ENCODE measurements around the gene PMAIP1. TPM values are rescaled to one million over a fixed set of nuclear protein-coding genes. Genes with fewer than 3 reads are reported as not detected.

Gene PMAIP1
- total RNA-seq (2022; extraction: Qiagen RNA extraction; ENCODE audit: low read depth) = 9.4 to 13.9 TPM (median 12.9 TPM) in 5 replicates

DNA sequence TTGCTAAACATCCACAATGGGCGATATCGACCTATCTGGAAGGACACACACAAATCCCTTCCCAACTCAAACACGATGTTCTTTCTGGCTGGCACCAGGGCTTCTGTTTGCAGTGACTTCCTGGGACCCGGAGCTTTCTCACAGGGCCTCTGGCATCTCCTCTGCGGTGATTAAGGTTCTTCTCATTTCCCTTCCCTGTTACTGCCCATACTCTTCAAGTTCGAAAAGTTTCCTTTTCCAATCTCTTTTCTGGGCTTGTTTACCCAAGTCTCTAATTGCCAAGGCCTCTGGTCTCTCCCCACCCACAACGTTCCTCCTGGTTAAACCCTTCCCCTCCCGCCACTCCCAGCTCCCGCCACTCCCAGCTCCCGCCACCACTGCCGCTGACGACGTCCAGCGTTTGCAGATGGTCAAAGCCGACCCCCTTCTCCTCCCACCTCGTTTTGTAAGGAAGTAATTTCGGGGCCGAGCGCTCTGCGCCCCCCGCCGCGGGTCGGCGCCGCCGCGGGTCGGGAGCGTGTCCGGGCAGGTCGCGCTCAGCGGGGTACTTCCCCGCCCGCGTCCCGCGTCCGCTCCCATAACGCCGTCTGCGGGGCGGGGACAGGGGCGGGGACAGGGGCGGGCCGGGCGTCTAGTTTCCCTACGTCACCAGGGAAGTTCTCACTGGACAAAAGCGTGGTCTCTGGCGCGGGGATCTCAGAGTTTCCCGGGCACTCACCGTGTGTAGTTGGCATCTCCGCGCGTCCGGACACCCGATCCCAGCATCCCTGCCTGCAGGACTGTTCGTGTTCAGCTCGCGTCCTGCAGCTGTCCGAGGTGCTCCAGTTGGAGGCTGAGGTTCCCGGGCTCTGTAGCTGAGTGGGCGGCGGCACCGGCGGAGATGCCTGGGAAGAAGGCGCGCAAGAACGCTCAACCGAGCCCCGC, at the start of gene PMAIP1:
PMAIP1 (plus strand) TSS at position 699 of the 924 bp plus-strand sequence; CDS start at position 881, 182 bp downstream.

Other genes starting within 250 kb of the PMAIP1 start
- gene CCBE1, start 202.6 kb upstream of the PMAIP1 start, total RNA-seq (2022; extraction: Qiagen RNA extraction; ENCODE audit: low read depth) = 7.6 to 16.2 TPM (median 11.4 TPM) in 5 replicates